Mucosa of descending colon (tissue), 3 donors: Measurements from ENCODE around the gene CNPY1. TPM values are rescaled to one million over a fixed set of nuclear protein-coding genes. Genes with fewer than 3 reads are reported as not detected.
"Not testable (repeated sequence)": the region's sequence is repeated elsewhere in the genome, so short reads cannot be mapped to it uniquely, and the experiment has no call there.

Source experiments
- ATAC-seq: fragments of 200-7000 bp; cut with Tn5 transposase; one replicate; pipeline ENCODE4 v1.9.1; 2020; ENCODE audit warnings: mild to moderate bottlenecking, moderate library complexity
- DNase-seq, 3 donors: peaks; one replicate each; pipeline ENCODE4 v3.0.0-alpha.2; 2020
- H3K36me3 ChIP-seq: fragments of 200-600 bp; one replicate; pipeline ENCODE4 v1.8.0; 2021; ENCODE audit warnings: low read depth, mild to moderate bottlenecking
- H3K4me1 ChIP-seq: fragments of 200-600 bp; one replicate; pipeline ENCODE4 v1.8.0; 2021; ENCODE audit warnings: low read depth, mild to moderate bottlenecking
- H3K4me3 ChIP-seq: fragments of 200-600 bp; one replicate; pipeline ENCODE4 v1.8.0; 2021; ENCODE audit warnings: mild to moderate bottlenecking
- H3K9me3 ChIP-seq: fragments of 200-600 bp; one replicate; pipeline ENCODE4 v1.8.0; 2021; ENCODE audit warnings: mild to moderate bottlenecking
- CTCF ChIP-seq: fragments of 200-600 bp; IDR thresholded peaks from one replicate; pipeline ENCODE4 v1.8.0; 2022; ENCODE audit warnings: antibody characterized with exemption, mild to moderate bottlenecking
- intact Hi-C, 2 donors: fragments of 100-400 bp; cut with DNase I in 1 of 2; cut with micrococcal nuclease in 1 of 2; formaldehyde crosslinking; loops; one replicate each; pipeline versions ENCODE4 v1.11.0 to v1.11.1; 2022; cut with DNase I, micrococcal nuclease
- total RNA-seq, 3 donors: library from RNA; stranded (reverse); fragmentation: NEBNext Ultra II Directional in 2 of 3; extraction: Animal tissue kit (Norgen Biotek cat#: 25700) in 2 of 3; gene quantifications; one replicate each; pipeline versions ENCODE4 v1.2.1 to v1.2.4, GENCODE V29; 2021 to 2023
- donor health status: DM: no; HTN: no; CAD: no; lungs with moderate emphysema.
- donor health status: DM: no; HTN: no; CAD: no.
- donor health status: DM: no; HTN: yes; CAD: no.

CNPY1 gene
- total RNA-seq, 3 donors from 2014 or later, result not detected

GRCh38 chr7:155566011-155566836 lies 19.9 kb upstream of the CNPY1 start:
- intact Hi-C loops, result no loop called here
- H3K4me3 ChIP-seq, result no peak overlapping the region
- ATAC-seq (no peak), DNase-seq (peak in 1 of 3 donors; percentile 1)
- no peaks in the 10 kb centered on the region for H3K4me1 ChIP-seq
- no peaks in the 10 kb centered on the region for H3K9me3 ChIP-seq
- H3K36me3 ChIP-seq, result no peaks in the 10 kb centered on the region
- no peak for TF ChIP-seq CTCF

- Histone ChIP-seq H3K36me3 (no peaks in the 10 kb centered on the region), H3K4me3 (no peak overlapping the region), H3K9me3 (no peaks in the 10 kb centered on the region), H3K4me1 (no peaks in the 10 kb centered on the region)
- no peak for DNase-seq
- intact Hi-C loops, result no loop called here
- ATAC-seq, result no peak
- no peak for TF ChIP-seq CTCF
These were observed 19.2 kb upstream of the CNPY1 start for GRCh38 chr7:155565596-155565995.

- intact Hi-C loops, H3K9me3 ChIP-seq, H3K4me3 ChIP-seq, ATAC-seq, DNase-seq, H3K36me3 ChIP-seq, H3K4me1 ChIP-seq: not testable (repeated sequence)
These were observed 16.6 kb upstream of the CNPY1 start for GRCh38 chr7:155562976-155563375.

- intact Hi-C loops, result no loop called here
- no peaks in the 10 kb centered on the region for H3K4me1 ChIP-seq
- TF ChIP-seq CTCF, result no peak
- no peaks in the 10 kb centered on the region for H3K9me3 ChIP-seq
- H3K36me3 ChIP-seq, result no peaks in the 10 kb centered on the region
- DNase-seq, result no peak
- ATAC-seq, result no peak
- no peak overlapping the region for H3K4me3 ChIP-seq
These were observed 15.7 kb upstream of the CNPY1 start for GRCh38 chr7:155562106-155562505.

- DNase-seq (no peak), ATAC-seq (no peak)
- no peak for TF ChIP-seq CTCF
- intact Hi-C loops, result no loop called here
- no peaks in the 10 kb centered on the region for H3K4me1 ChIP-seq
- no peaks in the 10 kb centered on the region for H3K36me3 ChIP-seq
- no peak overlapping the region for H3K4me3 ChIP-seq
- no peaks in the 10 kb centered on the region for H3K9me3 ChIP-seq
These were observed 14.8 kb upstream of the CNPY1 start for GRCh38 chr7:155560982-155561686.

GRCh38 chr7:155560196-155560885 lies 14.0 kb upstream of the CNPY1 start:
- H3K9me3 ChIP-seq, result no peaks in the 10 kb centered on the region
- no peak for ATAC-seq
- no peak for TF ChIP-seq CTCF
- no peaks in the 10 kb centered on the region for H3K36me3 ChIP-seq
- intact Hi-C loops, result no loop called here
- H3K4me3 ChIP-seq, result no peak overlapping the region
- DNase-seq, result no peak
- H3K4me1 ChIP-seq, result no peaks in the 10 kb centered on the region
